PFSK-1 (cell line): Measurements from ENCODE around the gene ZCCHC14.

Experiments used
- FOXP2 ChIP-seq: optimal IDR thresholded peaks from 2 replicates; pipeline ENCODE3; 2011; ENCODE audit warnings: borderline replicate concordance, control low read depth, inconsistent platforms; ENCODE audit not compliant: insufficient read depth; ENCODE audit errors: extremely low read length, extremely low read depth
- POLR2AphosphoS5 ChIP-seq: IDR thresholded peaks from 2 replicates; pipeline ENCODE4 v1.6.1; 2012; ENCODE audit warnings: low read depth, mild to moderate bottlenecking, control low read depth, low read length, moderate library complexity
- REST ChIP-seq, 2 experiments: IDR thresholded peaks; 2 replicates each; pipeline versions ENCODE4 v1.6.1 to v1.8.0; 2011 to 2012; ENCODE audit warnings: low read depth in 2 of 2, low read length in 2 of 2, control low read depth in 1 of 2, inconsistent platforms in 1 of 2, mild to moderate bottlenecking in 1 of 2, moderate library complexity in 1 of 2; ENCODE audit not compliant: insufficient read depth in 1 of 2
- SIN3A ChIP-seq: IDR thresholded peaks from 2 replicates; pipeline ENCODE4 v1.6.1; 2012; ENCODE audit warnings: mild to moderate bottlenecking, low read length, moderate library complexity, borderline replicate concordance; ENCODE audit not compliant: insufficient read depth
- TAF1 ChIP-seq: IDR thresholded peaks from 2 replicates; pipeline ENCODE4 v1.6.1; 2012; ENCODE audit warnings: low read length, control low read depth, borderline replicate concordance; ENCODE audit not compliant: insufficient read depth

Gene ZCCHC14

GRCh38 chr16:87457061-87457611 lies 35.7 kb downstream of the ZCCHC14 start:
- TF ChIP-seq FOXP2, result no peak
- TF ChIP-seq TAF1, result no peak
- no peak for TF ChIP-seq POLR2AphosphoS5

DNA sequence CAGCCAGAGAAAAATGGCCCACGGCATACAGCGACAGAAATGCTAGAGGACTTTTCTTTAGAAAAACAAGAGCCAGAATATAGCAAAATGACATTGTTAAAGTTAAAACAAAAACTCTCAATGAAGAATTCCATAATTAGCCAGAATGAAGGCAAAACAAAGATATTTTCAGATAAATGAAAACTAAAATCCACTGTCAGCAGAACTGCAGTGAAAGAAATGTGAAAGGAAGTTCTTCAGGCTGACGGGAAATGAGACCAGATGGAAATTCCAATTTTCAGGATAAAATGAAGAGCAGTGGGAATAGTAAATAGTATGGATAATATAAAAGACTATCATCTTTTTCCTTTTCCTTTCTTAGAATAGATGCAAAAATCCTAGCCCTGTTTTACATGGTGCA lies 38.4 kb downstream of the ZCCHC14 start:
- no peak for TF ChIP-seq TAF1
- no peak for TF ChIP-seq REST (IDR thresholded peaks at IDR 0.05; ENCODE audit: insufficient read depth in 1 of 2, low read depth in 2 of 2, low read length in 2 of 2)
- no peak for TF ChIP-seq FOXP2
- TF ChIP-seq SIN3A, result no peak
- TF ChIP-seq POLR2AphosphoS5, result no peak

DNA sequence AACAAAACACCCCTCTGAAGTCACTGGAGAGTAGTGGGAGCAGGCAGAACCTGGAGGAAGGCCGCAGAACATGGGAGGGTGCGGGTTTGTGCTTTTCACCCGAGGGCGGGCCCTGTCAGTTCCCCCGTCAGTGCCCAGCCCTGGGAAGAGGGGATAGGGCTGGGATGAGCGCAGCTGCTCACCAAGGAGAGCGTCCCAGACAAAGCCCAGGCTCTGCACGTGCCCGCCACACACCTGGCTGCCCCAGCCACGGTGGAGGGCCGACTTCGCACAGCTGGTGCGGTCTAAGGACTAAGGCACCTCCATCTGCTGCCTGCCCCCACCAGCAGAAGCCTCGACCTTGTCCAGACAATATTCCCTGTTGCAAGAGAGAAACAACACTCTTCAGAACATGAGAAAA lies 39.5 kb downstream of the ZCCHC14 start:
- TF ChIP-seq POLR2AphosphoS5 (no peak), TAF1 (no peak), FOXP2 (no peak), SIN3A (no peak), REST (IDR thresholded peaks at IDR 0.05; ENCODE audit: insufficient read depth in 1 of 2, low read depth in 2 of 2, low read length in 2 of 2) (no peak)

DNA sequence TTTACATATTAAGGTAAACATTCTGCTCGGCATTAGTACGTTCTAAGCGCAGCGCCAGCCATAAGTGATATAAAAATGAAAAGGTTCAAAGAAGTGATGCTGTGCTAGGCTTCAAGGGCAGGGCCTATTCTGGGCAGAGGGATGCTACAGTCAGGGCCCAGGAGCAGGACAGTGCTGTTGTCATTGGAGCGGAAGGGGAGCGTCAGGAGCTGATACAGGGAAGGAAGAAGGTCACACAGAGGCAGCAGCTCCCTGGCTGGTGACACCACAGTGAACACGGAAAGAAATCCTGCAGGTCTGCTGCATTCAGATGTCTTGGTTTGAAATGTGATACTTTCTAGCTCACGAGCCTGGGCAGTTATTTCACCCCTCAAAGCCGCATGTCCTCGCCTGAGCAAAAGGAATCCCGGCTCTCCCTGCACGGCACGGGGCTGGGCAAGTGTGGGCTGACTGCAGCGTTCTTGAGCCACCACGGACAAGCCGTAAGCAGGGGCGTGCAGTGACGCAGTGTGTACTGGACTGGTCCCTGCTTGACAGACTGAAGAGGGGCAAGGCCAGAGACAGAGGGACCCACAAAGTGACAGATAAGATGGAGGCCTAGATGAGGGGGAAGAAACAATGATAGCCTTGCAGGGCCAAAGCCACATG lies 41.1 kb downstream of the ZCCHC14 start:
- no peak for TF ChIP-seq TAF1
- TF ChIP-seq REST (IDR thresholded peaks at IDR 0.05; ENCODE audit: insufficient read depth in 1 of 2, low read depth in 2 of 2, low read length in 2 of 2), result no peak
- TF ChIP-seq SIN3A, result no peak
- no peak for TF ChIP-seq POLR2AphosphoS5
- no peak for TF ChIP-seq FOXP2

DNA sequence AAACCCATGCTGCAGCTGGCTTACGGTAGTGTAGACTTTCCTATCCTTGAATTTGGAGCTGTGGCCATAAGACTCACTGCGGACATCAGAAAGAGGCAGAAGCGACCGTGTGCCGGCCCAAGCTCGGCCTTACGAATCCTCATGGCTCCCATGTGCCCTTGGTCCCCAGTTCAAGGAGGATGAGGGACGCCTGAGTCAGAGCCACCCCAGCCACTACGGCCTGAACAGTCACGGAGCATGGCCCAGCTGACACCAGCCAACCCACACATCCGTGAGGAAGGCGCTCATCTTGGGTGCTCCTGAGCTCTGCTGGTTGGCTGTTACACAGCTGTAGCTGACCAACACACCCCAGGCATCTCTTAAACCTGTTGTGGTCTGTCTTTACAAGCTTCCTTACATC lies 44.0 kb downstream of the ZCCHC14 start:
- TF ChIP-seq SIN3A (no peak), REST (IDR thresholded peaks at IDR 0.05; ENCODE audit: insufficient read depth in 1 of 2, low read depth in 2 of 2, low read length in 2 of 2) (no peak), POLR2AphosphoS5 (no peak), TAF1 (no peak), FOXP2 (no peak)
